NOMO-1 treated with DMSO at 0.1 percent for 48 hours (cell line): ENCODE data around the gene ZNF232.
"Not testable (repeated sequence)": the region's sequence is repeated elsewhere in the genome, so short reads cannot be mapped to it uniquely, and the experiment has no call there.

Source experiments
- DNase-seq: peaks from one replicate; lab custom pipeline; 2025; ENCODE audit not compliant: unreplicated experiment; lab: John Stamatoyannopoulos, UW

Gene ZNF232

GRCh38 chr17:5111402-5112204 lies at the start of gene ZNF232:
TSS of gene ZNF232 (minus strand) at chr17:5111878. CDS start at chr17:5111822, 56 bp downstream.
- peak; percentile 94 for DNase-seq

- DNase-seq, result not testable (repeated sequence)
Measured at GRCh38 chr17:5160702-5161101, 49.0 kb upstream of the ZNF232 start.

- not testable (repeated sequence) for DNase-seq
Measured at GRCh38 chr17:5146122-5146521, 34.4 kb upstream of the ZNF232 start.

GRCh38 chr17:5142877-5143276 lies 31.2 kb upstream of the ZNF232 start:
- DNase-seq, result not testable (repeated sequence)

- DNase-seq, result no peak
Measured at GRCh38 chr17:5139458-5139732, 27.7 kb upstream of the ZNF232 start.

- no peak for DNase-seq
Measured at GRCh38 chr17:5138616-5139457, 27.2 kb upstream of the ZNF232 start.

GRCh38 chr17:5138198-5138544 lies 26.5 kb upstream of the ZNF232 start:
- DNase-seq, result not testable (repeated sequence)

- DNase-seq, result not testable (repeated sequence)
Measured at GRCh38 chr17:5137511-5138197, 26.0 kb upstream of the ZNF232 start.

GRCh38 chr17:5136580-5137412 lies 25.1 kb upstream of the ZNF232 start:
- DNase-seq, result not testable (repeated sequence)

GRCh38 chr17:5135726-5136579 lies 24.3 kb upstream of the ZNF232 start:
- no peak for DNase-seq

- not testable (repeated sequence) for DNase-seq
Measured at GRCh38 chr17:5135131-5135712, 23.5 kb upstream of the ZNF232 start.

- not testable (repeated sequence) for DNase-seq
Measured at GRCh38 chr17:5134571-5134970, 22.9 kb upstream of the ZNF232 start.

GRCh38 chr17:5133961-5134360 lies 22.3 kb upstream of the ZNF232 start:
- DNase-seq, result not testable (repeated sequence)

GRCh38 chr17:5133311-5133710 lies 21.6 kb upstream of the ZNF232 start:
- DNase-seq, result no peak

- DNase-seq, result not testable (repeated sequence)
Measured at GRCh38 chr17:5132503-5133225, 21.0 kb upstream of the ZNF232 start.

GRCh38 chr17:5131799-5132502 lies 20.3 kb upstream of the ZNF232 start:
- DNase-seq, result not testable (repeated sequence)

GRCh38 chr17:5131146-5131715 lies 19.6 kb upstream of the ZNF232 start:
- no peak for DNase-seq

GRCh38 chr17:5130687-5131086 lies 19.0 kb upstream of the ZNF232 start:
- DNase-seq, result not testable (repeated sequence)
